GM18502 (cell line): ENCODE measurements around the gene ANKRD34B.

Source experiments
- ATAC-seq: cut with Tn5 transposase; IDR thresholded peaks from one replicate; pipeline ENCODE4 v1.9.1; 2021; ENCODE audit warnings: mild to moderate bottlenecking; ENCODE audit not compliant: unreplicated experiment, poor library complexity

The ANKRD34B gene

GRCh38 chr5:80573062-80573461 lies 3.0 kb upstream of the ANKRD34B start:
- no peak for ATAC-seq

- no peak for ATAC-seq
These were observed 757 bp downstream of the ANKRD34B start for GRCh38 chr5:80569086-80569960.

GRCh38 chr5:80568251-80568650 lies 1.8 kb downstream of the ANKRD34B start:
- ATAC-seq, result no peak

GRCh38 chr5:80566711-80567259 lies 3.3 kb downstream of the ANKRD34B start:
- no peak for ATAC-seq

GRCh38 chr5:80565330-80565729 lies 4.8 kb downstream of the ANKRD34B start:
- ATAC-seq, result no peak

- no peak for ATAC-seq
These were observed 10.8 kb downstream of the ANKRD34B start for GRCh38 chr5:80559244-80559643.

- no peak for ATAC-seq
These were observed 15.0 kb downstream of the ANKRD34B start for GRCh38 chr5:80555099-80555498.

- ATAC-seq, result no peak
These were observed 15.4 kb downstream of the ANKRD34B start for GRCh38 chr5:80554646-80555045.

GRCh38 chr5:80541392-80541791 lies 28.7 kb downstream of the ANKRD34B start:
- ATAC-seq, result no peak

- no peak for ATAC-seq
These were observed 29.4 kb downstream of the ANKRD34B start for GRCh38 chr5:80540691-80541090.

GRCh38 chr5:80516826-80517225 lies 53.3 kb downstream of the ANKRD34B start:
- ATAC-seq, result peak; percentile 55

- no peak for ATAC-seq
These were observed 60.7 kb downstream of the ANKRD34B start for GRCh38 chr5:80509362-80509761.

- no peak for ATAC-seq
These were observed 61.2 kb downstream of the ANKRD34B start for GRCh38 chr5:80508844-80509243.

GRCh38 chr5:80507663-80508062 lies 62.4 kb downstream of the ANKRD34B start:
- ATAC-seq, result no peak
